Left renal cortex interstitium (tissue), 4 donors: Measurements from ENCODE around the gene PIAS1. TPM values are rescaled to one million over a fixed set of nuclear protein-coding genes. Genes with fewer than 3 reads are reported as not detected.
"Not testable (repeated sequence)": the region's sequence is repeated elsewhere in the genome, so short reads cannot be mapped to it uniquely, and the experiment has no call there.

Source experiments
- DNase-seq, 4 donors: peaks; one replicate each; pipeline ENCODE4 v3.0.0-alpha.2; 2013; ENCODE audit warnings: low read depth in 4 of 4, low spot score in 2 of 4, missing footprints in 1 of 4
- polyA plus RNA-seq, 4 donors: library from polyadenylated mRNA; unstranded; fragments of 120-200 nt; gene quantifications; one replicate each; pipeline ENCODE4 v1.2.1, GENCODE V29; 2013; ENCODE audit not compliant: insufficient read length in 4 of 4

Gene PIAS1
- 10 to 100 TPM; 36.9 to 55.5 (median 47.8) TPM for polyA plus RNA-seq

DNA sequence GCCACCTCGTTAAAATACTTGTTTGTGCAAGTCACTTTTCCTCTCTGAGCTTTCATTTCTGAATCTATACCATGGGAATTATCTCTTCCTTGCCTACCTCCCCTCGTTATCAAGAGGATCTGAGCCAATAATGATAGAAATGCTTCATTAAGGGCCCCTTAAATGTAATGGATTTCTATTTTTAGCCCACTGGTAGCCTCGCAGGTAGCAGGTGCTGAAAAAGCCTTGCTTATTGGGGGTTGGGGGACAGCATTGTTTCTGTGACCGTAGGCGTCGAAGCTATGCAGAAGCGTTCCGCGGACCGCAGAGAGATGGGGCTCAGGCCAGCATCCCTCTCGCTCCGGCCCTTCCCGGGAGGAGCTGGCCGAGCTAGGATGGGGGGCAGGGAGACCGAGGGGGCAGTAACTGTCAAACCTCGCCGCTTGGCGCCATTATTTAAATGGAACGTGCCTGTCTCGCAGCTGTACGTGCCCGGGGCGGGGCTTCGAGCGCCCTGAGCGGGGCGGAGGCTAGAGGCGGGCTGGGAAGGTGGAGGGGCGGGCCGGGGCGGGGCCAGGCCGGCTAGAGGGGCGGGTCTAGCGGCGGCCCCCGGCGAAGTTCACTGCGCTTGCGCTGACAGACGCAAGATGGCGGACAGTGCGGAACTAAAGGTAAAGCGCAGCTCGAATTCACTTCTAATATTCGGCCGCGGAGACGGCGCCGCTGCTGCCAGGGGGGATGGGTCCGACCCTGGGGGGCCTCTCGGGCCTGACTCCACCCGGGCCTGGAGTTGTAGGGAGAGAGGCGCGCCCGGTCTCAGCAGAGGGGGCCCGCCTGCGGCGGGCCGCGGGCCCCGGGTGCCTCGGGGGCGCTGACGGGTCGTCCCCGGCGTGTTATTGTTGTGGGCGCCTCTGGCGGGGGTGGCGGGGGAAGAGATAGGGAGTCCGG is at the start of gene PIAS1:
TSS of gene PIAS1 (plus strand) at position 615 of the 927 bp plus-strand sequence. CDS start at position 627, 12 bp downstream.
- DNase-seq = peak; percentile 68 to 84 (median 80)

DNA sequence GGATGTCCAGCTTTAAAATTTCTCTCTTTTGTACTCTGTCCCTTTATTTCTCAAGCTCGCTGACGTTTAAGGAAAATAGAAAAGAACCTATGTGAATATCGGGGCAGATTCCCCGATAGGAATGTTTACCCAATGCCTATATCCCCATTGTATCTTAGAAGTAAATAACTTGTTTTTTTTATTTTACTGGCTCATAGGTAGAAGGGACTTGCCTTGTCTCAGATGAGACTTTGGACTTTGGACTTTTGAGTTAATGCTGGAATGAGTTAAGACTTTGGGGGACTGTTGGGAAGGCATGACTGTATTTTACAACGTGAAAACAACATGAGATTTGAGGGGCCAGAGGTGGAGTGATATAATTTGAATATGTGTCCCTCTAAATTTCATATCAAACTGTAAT is 46.5 kb upstream of the PIAS1 start:
- not testable (repeated sequence) for DNase-seq

GRCh38 chr15:68010361-68011153 is 43.6 kb upstream of the PIAS1 start:
- no peak for DNase-seq

DNA sequence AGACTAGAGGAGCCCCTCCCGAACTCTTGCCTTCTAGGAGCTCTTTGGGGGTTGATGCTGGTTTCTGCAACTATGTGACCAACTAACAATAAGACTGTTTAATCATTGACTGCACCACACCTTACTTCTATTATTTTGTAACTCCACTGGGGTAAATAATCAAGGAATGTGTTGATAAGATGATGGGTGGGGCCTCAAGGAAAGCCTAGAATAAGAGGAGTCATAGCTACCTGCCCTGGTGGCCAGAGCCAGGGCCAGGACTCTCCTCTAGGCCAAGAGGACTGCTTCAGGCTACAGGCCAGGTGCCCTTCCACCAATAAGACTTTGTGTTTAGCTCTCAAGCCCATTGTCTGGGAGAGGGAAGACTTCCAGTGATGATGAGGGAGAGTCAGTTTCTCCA is 41.2 kb upstream of the PIAS1 start:
- no peak for DNase-seq

- DNase-seq = no peak
Observed at GRCh38 chr15:68014219-68014618, 39.9 kb upstream of the PIAS1 start.

GRCh38 chr15:68015244-68015643 is 38.9 kb upstream of the PIAS1 start:
- no peak for DNase-seq

DNA sequence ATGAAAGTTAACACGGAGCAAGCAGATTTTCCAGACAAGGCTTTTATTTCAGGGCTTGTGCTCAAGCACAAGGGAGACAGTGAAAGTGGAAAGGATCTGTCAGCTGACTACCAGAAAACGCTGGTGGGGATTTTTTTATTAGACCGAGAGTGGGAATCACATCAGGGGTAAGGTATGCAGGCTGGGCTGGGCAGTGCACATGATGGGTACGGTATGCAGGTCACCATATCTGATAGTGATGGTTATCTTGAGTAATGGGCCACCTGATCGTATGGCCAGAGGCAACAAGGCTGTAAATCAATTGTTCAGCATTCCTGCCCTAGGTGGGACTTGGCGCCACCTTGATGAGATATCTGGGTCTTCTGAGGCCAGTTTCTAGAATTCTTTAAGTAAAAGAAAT is 36.9 kb upstream of the PIAS1 start:
- DNase-seq = no peak

DNA sequence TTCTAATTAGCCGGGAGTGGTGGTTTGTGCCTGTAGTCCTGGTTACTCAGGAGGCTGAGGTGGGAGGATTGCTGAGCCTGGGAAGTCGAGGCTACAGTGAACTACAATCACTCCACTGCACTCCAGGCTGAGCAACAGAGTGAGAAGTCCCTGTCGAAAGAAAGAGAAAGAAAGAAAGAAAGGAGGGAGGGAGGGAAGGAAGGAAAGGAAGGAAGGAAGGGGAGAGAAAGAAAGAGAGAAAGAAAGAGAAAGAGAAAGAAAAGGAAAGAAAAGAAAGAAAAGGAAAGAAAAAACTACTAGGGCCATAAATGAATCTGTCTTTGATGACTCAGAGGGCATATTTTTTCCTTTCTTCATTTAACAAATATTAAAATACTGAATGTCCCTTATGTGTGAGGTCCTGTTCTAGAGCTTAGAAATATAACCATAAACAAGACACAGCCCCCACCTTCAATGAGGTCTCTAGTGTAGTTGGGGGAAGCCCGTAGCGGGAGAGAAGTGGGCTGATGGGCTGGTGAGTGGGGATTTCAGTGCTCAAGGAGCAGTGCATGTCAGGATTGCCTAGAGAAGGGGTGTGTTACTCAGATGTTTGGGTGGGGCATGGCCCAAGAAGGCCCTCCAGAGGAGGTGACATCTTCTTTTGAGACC is 35.2 kb upstream of the PIAS1 start:
- DNase-seq = no peak

- no peak for DNase-seq
Observed at GRCh38 chr15:68019814-68020525, 34.1 kb upstream of the PIAS1 start.

DNA sequence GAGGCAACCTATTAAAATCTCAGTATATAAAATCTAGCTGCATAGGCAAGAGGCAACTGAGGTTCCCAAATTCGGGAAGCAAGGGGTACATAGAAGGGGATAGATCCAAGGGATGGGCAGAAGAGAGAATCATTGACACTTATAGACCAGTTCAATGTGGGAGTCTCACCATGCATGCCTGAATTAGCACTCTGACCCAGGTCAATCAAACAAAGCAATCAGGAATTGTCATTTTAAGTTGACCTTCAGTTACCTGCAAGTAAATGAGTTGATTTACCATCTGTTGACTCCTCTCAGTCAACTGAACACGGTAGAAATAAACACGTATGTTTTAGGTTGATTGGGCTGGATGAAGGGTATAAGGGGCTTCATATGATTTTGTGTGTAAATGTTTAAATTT is 33.4 kb upstream of the PIAS1 start:
- no peak for DNase-seq

GRCh38 chr15:68022061-68022460 is 32.1 kb upstream of the PIAS1 start:
- no peak for DNase-seq

DNA sequence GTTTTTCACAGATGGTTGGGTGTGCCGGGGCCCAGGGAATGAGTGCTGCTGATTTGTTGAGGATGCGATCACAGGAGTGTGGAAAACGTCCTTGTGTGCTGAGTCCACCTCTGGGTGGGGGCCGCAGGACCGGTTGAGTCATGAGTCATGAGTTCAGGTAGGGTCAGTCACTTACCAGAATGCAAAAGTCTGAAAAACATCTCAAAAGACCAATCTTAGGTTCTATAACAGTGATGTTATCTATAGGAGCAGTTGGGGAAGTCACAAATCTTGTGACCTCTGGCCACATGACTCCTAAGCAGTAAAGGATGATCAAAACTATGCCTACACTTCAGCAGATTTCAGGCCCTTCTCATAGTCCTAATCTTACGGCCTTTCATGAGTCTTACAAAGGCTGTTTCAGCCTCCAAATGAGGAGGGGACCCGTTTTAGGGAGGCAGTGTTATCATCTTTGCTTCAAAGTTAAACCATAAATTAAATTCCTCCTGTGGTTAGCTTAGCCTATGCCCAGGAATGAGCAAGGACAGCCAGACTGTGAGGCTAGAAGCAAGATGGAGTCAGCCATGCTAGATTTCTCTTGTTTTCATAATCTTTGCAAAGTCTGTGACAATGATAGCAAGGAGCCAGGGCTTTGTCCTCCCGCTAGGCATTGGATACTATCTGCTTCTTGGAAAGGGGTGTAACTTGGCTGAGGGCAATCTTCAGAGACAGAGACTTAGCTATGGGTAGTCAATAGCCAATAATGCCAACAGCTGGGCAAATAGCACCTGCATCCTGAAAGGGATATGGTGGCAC is 30.6 kb upstream of the PIAS1 start:
- no peak for DNase-seq

GRCh38 chr15:68025835-68026424 is 28.2 kb upstream of the PIAS1 start:
- DNase-seq = no peak

DNA sequence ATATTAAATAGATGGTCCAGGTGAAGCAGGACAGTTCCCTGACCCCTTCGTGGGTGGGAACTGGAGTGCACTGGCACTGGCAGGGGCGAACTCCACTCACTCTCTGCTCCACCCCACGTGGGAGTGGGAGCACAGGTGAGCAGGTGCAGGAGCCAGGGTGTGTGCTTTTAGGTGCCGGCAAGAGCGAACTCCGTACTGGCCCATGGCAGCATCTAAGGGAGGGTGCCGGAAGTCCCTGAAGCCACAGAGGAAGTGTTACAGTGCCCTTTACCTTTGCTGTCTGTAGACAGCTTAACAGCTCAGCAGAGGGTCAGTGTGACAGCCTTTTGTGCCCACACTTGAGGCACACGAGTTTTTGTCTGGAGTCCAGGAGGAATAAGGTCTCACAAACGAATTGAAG is 26.7 kb upstream of the PIAS1 start:
- no peak for DNase-seq

- DNase-seq = no peak
Observed at GRCh38 chr15:68028137-68028887, 25.8 kb upstream of the PIAS1 start.

- DNase-seq = no peak
Observed at GRCh38 chr15:68028888-68029207, 25.3 kb upstream of the PIAS1 start.

- DNase-seq = no peak
Observed at GRCh38 chr15:68029959-68030358, 24.2 kb upstream of the PIAS1 start.

GRCh38 chr15:68031404-68031803 is 22.7 kb upstream of the PIAS1 start:
- DNase-seq = no peak

GRCh38 chr15:68032672-68033071 is 21.4 kb upstream of the PIAS1 start:
- no peak for DNase-seq
